ENCODE results near the gene COPG1.

COPG1 gene

DNA sequence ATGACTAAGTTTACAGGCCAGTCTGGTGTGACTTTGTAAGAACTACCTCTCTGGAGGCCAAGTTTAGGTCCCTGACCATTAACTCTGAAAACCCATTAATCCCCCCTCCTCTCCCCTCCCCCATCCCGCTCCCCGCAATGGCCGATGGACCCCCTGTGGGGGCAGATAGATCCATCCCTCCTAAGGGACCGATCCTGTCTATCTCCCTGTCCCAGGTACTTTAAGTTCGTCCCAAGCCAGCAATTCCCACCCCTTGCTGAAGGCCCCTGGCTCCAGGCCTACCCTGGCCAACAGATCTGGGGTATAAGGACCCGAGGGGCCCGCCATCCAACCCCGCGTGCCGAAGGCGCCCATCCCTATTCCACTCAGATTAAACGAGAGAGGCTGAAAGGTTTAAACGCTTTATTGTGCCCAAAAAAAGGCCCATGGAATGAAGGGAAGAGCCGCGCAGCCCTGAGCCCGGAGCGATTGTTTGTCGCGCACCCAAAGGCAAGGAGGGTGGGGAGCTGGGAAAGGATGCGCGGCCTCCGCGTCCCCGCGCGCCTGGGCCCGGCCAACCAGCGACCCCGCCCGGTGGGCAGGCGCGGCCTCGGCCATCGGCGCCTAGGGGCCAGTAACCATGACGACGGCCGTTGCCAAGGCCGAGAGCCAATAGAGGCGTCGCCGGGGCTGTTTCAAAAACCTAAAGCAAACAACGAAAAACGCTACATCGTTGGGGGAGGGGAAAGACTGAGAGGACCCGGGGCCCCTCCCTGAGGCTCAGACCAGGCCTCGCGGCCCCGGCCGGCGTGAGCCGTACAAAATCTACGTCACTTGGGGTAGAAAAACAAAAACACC lies 65.2 kb downstream of the COPG1 start:
- DNase-seq = peak; percentile 91 to 96

DNA sequence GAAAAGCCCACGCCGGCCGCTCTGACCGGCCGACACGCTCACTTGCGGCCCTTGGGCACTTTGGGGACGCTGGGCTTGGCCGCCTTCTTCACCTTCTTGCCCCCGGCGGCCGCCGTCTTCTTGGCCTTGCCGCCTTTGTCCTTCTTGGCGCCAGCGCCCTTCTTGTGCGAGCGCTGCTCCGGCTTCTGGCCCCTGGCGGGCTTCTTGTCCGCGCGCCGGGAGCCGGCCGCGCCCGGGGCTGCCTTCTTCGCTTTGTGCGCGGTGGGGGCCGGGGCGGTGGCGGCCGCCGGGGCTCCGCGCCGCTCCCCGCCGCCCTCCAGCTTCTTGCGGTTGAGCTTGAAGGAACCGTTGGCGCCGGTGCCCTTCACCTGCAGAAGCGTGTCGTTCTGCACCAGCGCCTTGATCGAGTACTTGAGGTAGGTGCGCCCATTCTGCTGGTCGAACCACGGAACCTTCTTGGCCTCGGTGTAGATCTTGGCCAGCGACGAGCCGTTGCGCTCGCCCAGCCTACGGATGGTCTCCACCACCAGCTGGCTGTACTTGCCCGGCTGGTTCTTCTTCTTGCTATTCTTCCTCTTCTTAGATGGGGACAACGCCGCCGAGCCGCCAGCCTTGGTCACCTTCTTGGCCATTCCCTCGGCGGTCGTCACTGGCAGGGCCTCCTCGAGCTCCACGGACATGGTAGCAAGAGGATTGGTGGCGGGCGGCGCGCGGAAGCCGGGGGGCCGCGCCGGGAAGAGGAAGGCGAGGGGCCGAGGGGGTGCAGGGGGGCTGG lies 66.0 kb downstream of the COPG1 start:
- DNase-seq = no peak

DNA sequence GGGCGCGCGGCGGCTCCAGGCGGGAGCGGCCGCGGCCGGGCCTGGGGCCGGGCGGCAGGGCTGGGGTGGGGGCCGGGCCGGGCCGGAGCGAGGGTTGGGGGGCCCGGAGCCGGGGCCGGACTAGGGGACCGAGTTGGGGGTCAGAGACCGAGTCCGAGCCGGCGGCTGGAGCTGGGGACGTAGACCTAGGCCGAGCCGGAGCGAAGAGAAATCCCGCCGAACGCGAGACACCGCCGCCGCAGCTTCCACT lies 66.5 kb downstream of the COPG1 start:
- DNase-seq = no peak

DNA sequence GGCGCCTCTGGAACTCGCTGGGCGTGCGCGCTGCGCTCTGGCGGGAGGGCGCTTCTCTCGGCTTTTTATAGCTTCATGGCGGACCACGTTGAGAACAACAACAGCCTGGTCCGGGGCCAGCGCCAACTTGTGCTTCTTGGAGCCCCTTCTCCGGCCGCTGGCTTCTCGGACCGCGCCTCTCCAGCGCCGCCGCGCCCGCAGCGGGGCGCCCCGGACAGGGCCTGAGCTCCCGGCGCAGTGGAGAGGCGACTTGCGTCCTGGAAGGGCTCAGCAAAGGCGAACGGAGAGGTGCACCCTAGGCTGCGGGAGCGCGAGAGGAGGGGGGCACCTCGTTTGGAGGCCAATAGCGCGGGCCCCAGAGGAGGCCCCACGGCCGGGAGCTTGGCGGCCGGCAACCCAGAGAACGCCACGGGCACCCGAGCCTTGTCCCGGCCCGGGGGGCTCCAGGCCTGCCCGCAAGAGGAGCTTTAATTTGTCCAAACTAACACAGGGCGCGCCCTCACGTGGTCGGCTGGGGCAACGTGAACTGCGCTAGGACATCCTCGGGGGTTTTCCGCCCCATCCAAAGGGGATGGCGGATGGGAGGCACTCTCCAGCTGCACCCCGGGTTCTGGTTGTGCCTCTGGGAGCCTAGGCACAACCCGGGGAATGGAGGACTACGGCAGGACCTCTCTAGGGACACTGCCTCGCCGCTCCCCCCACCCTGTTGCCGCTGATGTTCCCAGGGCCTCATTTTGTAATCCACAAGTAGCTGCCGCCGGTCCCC lies 67.0 kb downstream of the COPG1 start:
- DNase-seq = peak; percentile 56 to 62

DNA sequence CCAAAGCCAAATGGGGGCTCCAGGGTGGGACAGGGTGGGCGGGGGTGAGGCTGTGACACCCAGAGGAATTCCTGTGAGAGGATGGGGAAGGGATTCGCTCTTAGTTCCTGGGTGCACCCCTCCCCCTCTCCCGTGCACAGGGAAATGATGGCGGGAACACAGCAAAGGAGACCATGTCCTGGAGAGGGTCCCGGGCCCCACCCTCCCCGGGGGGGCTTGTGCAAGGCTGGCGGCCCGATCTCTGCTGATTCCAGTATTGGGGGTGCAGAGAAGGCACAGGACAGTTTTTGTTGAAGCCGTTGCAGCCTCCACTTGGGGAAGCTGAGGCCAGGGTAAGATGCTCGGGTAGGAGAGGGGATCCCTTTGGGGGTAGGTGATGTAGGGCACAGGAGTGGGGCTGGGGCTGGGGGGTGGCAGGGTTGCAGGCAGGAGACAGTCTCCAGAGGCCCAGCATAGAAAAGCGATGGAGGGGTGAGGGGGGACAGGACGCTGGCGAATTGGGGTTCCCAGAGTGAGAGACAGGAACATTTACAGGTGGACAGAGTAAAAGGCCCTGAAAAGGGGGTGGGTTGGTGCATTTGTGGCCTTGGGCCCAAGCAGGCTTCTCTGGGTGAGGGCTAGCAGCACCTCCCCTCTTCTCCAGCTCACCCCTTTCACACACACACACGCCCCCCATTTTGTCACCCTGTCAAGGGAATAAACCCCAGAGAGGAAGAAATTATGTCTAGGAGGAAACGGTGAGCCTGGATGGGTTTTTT lies 67.8 kb downstream of the COPG1 start:
- DNase-seq = no peak

DNA sequence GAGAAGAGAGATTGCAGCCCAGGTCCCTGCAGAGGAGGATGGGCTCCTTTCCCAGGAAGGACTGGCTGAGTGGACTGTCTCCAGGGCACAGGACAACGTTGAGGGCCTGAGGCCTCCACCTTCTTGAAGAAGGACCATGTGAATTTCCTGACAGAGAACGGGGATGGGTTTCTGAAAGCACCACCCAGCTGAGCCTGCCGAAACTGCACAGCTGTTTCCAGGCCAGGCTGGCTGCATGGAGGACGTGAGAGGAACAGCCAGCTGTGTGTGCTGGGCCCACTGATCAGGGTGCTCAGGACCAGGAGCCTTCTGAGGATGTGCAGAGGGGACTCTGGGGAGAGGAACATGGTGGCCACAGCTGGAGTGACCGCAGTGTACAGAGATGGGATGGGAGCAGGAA lies 68.4 kb downstream of the COPG1 start:
- DNase-seq = no peak

DNA sequence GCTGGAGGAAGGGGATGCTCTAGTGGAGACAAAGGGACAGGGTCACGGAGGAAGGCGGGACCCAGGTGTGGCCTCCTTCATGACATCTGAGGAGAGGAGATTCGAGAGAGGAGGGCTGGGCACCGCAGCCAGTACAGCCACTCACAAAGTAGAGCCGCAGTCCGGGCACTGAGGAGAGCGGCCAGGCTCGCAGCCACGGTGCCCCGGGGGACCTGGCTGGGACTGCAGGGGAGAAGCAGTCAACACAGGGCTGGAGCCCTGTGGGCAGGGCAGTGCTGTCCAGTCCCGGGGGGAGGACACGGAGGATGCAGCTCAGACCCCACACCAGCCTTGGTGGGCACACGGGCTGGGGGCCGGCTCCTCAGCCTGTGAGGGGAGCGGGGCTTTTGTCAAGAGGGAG lies 69.5 kb downstream of the COPG1 start:
- DNase-seq = no peak

DNA sequence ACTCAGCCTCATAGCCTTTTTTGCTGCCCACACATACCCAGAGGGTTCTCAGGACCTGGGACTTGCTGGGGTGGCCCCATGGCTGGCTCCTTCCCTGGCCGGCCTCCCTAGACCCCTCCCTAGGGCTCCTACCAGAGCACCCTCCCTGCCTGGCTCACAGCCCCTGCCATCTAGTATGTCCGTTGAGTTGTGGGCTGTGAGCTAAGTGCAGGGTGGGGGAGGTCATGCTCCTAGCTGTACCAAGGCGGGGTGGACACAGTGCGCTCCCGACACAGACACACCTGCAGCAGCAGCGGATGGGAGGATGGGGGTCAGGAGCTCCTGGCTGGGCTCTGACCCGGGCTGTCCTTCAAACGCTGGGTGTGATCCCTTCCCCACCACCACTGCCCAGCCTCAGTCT lies 70.9 kb downstream of the COPG1 start:
- no peak for DNase-seq

DNA sequence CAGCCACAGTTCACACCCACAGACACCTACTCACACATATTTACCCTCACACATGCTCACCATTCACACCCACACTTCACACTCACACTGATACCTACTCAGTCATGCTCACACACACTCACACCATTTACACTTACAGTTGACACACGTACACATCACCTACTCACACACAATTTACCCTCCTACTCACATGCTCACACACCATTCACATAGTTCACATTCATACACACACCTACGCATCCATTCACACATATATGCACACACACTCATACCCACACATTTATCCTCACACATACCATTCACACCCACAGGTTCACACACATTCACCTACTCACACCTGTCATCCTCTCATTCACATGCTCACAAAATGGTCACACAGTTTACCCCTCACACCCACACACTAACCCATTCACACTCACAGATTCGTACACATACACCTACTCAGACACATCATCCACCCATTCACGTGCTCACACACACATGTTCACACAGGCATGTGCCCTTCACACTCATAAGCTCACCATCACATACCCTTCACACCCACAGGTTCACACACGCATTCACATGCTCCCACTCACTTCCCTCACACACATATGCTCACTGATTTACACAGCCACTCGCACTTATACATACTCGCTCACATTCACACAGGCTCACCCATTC lies 71.5 kb downstream of the COPG1 start:
- no peak for DNase-seq

DNA sequence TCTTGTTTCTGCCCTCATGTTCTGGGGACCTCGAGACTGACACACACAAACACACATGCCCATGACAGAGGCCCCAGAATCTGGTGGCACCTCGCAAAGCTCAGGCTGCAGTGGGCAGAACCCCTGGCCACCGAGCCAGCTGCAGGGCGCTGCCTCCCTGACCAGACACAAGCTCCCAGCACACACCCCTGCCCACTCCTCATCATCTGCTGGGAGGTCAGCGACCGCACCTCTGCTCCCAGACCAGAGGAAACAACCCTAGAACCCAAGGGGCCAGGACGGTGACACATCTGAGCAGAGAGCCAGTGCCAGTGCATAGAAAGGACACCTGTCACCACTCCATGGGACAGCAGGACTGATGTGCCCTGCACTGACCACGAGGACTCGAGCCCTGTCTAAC lies 72.5 kb downstream of the COPG1 start:
- no peak for DNase-seq

DNA sequence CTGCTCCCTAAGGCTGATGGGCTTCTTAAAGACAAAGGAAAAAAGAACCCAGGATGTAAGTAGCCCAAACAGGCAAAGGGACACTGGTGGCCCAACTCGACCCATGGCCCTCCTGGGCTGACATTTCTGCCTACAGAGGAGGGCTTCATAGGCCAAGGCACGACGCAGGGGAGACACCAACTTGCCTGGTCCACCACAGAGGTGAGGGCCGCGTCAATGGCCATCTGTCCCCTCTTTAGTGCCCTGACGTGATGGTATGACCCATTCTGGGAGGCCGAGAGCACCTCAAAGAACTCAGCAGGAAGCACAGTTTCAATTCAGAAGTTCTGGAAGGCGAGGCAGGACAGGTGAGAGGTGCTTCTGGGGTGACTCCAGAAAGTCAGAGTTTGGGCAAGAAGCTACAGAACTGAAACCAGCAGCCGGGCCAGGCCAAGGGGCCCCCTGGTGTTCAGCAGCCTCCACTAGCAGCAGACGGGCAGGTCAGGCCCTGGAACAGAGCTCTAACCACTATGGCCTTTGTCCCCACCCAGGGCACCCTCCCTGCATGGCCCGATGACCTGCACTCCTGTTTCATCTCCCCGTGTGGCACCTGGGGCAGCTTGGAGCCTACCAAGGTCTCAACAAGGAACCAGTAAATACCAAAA lies 74.4 kb downstream of the COPG1 start:
- no peak for DNase-seq

DNA sequence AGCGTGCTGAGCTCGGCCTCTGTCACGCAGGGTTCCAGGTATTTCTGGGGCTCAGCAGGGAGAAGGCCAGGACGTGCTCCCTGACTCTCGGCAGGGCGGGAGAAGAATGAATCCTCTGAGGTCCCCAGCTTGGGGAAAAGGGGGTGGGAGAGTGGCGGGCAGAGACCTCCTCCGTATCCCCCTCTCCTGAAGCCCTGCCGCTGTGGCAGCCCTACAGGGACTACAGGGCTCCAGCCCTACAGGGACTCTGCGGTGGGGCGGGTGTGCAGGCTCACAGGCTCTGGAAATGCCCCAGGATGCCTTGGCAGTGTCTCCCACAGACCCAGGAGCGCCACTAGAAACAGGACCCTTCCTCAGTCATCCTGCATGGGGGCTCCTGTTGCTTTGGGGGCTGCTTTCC lies 75.4 kb downstream of the COPG1 start:
- DNase-seq = no peak

DNA sequence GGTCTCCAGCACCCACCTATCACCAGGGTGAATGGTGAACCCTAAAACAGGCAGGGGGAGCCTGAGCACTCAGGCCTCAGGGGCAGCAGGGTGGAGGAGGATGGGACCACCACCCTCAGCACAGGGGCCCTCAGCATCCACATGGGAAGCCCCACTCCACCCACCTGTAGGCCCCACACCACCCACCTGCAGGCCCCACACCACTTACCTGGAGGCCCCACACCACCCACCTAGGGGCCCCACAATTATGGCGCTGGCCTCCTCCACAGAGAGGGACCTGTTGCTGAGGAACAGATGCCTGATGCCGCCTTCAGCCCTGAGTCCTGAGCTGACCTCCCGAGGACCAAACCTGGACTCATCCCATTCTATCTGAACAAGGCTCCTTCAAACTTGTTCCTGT lies 76.0 kb downstream of the COPG1 start:
- DNase-seq = no peak

DNA sequence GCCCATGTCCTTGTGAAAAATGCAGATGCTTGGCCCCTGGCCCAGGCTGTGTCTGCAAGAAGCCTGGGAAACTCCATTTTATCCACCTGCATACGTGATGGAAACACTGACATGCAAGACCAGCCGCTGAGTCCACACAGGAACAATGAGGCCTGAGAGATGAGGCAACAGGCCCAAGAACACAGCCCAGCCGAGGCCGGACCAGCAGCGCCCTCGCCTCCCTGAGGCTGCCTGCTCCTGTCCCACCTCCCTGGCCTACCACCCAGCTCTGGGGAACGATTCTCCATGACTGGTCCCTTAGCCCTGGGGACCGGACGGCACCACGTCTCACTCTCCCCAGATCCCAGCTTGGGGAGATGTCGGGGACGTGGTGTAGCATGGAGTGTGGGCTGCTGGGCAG lies 76.7 kb downstream of the COPG1 start:
- DNase-seq = no peak

DNA sequence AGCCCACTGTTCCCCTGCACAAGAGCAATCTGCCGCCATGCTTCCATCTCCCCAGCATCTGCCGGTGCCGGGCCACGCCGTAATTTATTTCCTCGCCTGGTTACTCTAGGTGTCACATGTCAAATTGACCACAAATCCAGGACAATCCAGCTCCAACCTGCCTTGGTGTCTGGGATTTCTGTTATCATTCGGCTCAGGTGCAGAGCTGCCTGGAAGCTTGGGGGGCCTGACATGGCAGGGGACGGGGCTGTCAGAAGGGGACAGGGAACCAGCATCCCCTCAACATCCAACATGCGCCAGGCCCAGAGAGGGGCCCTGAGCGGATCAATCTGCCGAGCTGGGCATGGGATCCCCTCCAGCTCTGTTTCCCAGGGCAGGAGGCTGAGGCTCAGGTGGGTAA lies 77.2 kb downstream of the COPG1 start:
- no peak for DNase-seq

Measured in SHP77 (cell line).